ENCODE data around the gene SLC35D3.

GRCh38 chr6:136927292-136927691, 5.2 kb downstream of the SLC35D3 start:
- TF ChIP-seq, protein P1, sequence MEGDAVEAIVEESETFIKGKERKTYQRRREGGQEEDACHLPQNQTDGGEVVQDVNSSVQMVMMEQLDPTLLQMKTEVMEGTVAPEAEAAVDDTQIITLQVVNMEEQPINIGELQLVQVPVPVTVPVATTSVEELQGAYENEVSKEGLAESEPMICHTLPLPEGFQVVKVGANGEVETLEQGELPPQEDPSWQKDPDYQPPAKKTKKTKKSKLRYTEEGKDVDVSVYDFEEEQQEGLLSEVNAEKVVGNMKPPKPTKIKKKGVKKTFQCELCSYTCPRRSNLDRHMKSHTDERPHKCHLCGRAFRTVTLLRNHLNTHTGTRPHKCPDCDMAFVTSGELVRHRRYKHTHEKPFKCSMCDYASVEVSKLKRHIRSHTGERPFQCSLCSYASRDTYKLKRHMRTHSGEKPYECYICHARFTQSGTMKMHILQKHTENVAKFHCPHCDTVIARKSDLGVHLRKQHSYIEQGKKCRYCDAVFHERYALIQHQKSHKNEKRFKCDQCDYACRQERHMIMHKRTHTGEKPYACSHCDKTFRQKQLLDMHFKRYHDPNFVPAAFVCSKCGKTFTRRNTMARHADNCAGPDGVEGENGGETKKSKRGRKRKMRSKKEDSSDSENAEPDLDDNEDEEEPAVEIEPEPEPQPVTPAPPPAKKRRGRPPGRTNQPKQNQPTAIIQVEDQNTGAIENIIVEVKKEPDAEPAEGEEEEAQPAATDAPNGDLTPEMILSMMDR (conservative IDR thresholded peaks at IDR 0.05) = peak; percentile 36; the same call in 1 of the 2 replicates
- TF ChIP-seq EZH2 (IDR thresholded peaks at IDR 0.05; ENCODE audit: low read depth) = no peak
